Astrocyte (in vitro differentiated cells and primary cell): ENCODE measurements around the gene OSCP1. TPM values are rescaled to one million over a fixed set of nuclear protein-coding genes. Genes with fewer than 3 reads are reported as not detected.

Experiments used
- DNase-seq: peaks from one replicate; pipeline ENCODE4 v3.0.0-alpha.2; 2010; ENCODE audit warnings: low read depth
- FAIRE-seq: peaks from 2 replicates; lab custom pipeline; 2011; peaks lifted over from hg19 to GRCh38; lab: Jason Lieb, UNC
- H2AFZ ChIP-seq: 2 replicates; pipeline ENCODE4 v1.6.0; 2012; ENCODE audit warnings: low read depth, low read length, inconsistent platforms
- H3K27ac ChIP-seq: 2 replicates; pipeline ENCODE4 v1.5.1; 2011; ENCODE audit warnings: low read depth, low read length, inconsistent platforms
- H3K27me3 ChIP-seq: 2 replicates; pipeline ENCODE4 v1.6.0; 2011; ENCODE audit warnings: low read length, inconsistent platforms; ENCODE audit not compliant: insufficient read depth
- H3K36me3 ChIP-seq: 2 replicates; pipeline ENCODE4 v1.5.1; 2011; ENCODE audit warnings: low read length, inconsistent platforms; ENCODE audit not compliant: insufficient read depth
- H3K4me1 ChIP-seq: 2 replicates; pipeline ENCODE4 v1.5.1; 2011; ENCODE audit warnings: low read length, inconsistent platforms; ENCODE audit not compliant: insufficient read depth
- H3K4me2 ChIP-seq: 2 replicates; pipeline ENCODE4 v1.6.0; 2012; ENCODE audit warnings: low read length, inconsistent platforms
- H3K4me3 ChIP-seq: 2 replicates; pipeline ENCODE4 v1.5.1; 2011; ENCODE audit warnings: low read depth, mild to moderate bottlenecking, low read length, inconsistent platforms; ENCODE audit not compliant: insufficient read depth
- H3K79me2 ChIP-seq: 2 replicates; pipeline ENCODE4 v1.6.0; 2012; ENCODE audit warnings: mild to moderate bottlenecking, low read length, inconsistent platforms; ENCODE audit not compliant: insufficient read depth
- H3K9ac ChIP-seq: 2 replicates; pipeline ENCODE4 v1.6.0; 2012; ENCODE audit warnings: mild to moderate bottlenecking, low read length, inconsistent platforms
- H3K9me3 ChIP-seq: 2 replicates; pipeline ENCODE4 v1.5.1; 2012; ENCODE audit warnings: low read depth, mild to moderate bottlenecking, low read length, inconsistent platforms; ENCODE audit not compliant: insufficient read depth
- H4K20me1 ChIP-seq: 2 replicates; pipeline ENCODE4 v1.6.0; 2012; ENCODE audit warnings: low read length, inconsistent platforms; ENCODE audit not compliant: insufficient read depth
- H3K27ac Mint-ChIP-seq: one replicate; pipeline ENCODE4 v1.8.0; 2021; ENCODE audit warnings: mild to moderate bottlenecking, mixed read lengths; ENCODE audit not compliant: unreplicated experiment
- H3K27me3 Mint-ChIP-seq: one replicate; pipeline ENCODE4 v1.8.0; 2021; ENCODE audit warnings: low read depth, mixed read lengths; ENCODE audit not compliant: unreplicated experiment
- H3K36me3 Mint-ChIP-seq: one replicate; pipeline ENCODE4 v1.8.0; 2021; ENCODE audit warnings: low read depth, mixed read lengths; ENCODE audit not compliant: unreplicated experiment
- H3K4me1 Mint-ChIP-seq: one replicate; pipeline ENCODE4 v1.8.0; 2021; ENCODE audit warnings: low read depth, mixed read lengths; ENCODE audit not compliant: unreplicated experiment
- H3K4me3 Mint-ChIP-seq: one replicate; pipeline ENCODE4 v1.8.0; 2021; ENCODE audit warnings: mild to moderate bottlenecking, moderate library complexity, mixed read lengths; ENCODE audit not compliant: unreplicated experiment
- H3K9me3 Mint-ChIP-seq: one replicate; pipeline ENCODE4 v1.8.0; 2021; ENCODE audit warnings: mild to moderate bottlenecking, mixed read lengths; ENCODE audit not compliant: unreplicated experiment
- EZH2 ChIP-seq: IDR thresholded peaks from 2 replicates; pipeline ENCODE4 v1.6.1; 2012; ENCODE audit warnings: mild to moderate bottlenecking, low read length, inconsistent platforms; ENCODE audit not compliant: insufficient read depth
- total RNA-seq: library from RNA; stranded (reverse); gene quantifications from 2 replicates; pipeline ENCODE4 v1.2.1, GENCODE V29; 2021
- TF ChIP-seq, protein P1 (sequence below): IDR thresholded peaks from 2 replicates; pipeline ENCODE4 v1.5.1; 2011; ENCODE audit warnings: low read depth, mild to moderate bottlenecking, inconsistent platforms, low read length, moderate library complexity; ENCODE audit not compliant: insufficient read depth

OSCP1 gene
- total RNA-seq, 1 donor from 2014 or later = 6.3 TPM

DNA sequence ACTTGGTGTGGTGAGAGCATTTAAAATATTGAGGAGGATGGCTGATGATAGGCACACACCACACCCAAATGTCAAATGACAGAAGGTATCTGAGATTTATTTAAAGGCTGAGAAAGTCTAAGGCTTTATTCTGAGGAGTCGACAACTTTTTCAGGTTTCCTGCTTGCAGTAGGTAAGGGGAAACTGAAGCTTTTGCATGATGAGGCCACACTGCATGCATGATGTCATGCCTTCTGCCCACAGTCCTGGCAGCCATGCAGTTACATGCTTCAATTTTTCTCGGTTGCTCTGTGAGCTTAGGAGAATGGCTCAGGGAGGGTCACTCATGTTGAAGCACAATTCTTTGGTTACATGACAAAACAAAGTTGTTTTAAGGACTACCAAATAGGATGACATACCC is 7.0 kb downstream of the OSCP1 start:
- H4K20me1 ChIP-seq = no peaks in the 10 kb centered on the region
- no peaks in the 10 kb centered on the region for H3K36me3 ChIP-seq
- no peak overlapping the region for H3K27ac ChIP-seq
- DNase-seq (no peak), FAIRE-seq (no peak)
- no peaks in the 10 kb centered on the region for H3K27me3 Mint-ChIP-seq
- H2AFZ ChIP-seq = no peak overlapping the region
- H3K27ac Mint-ChIP-seq = no peak overlapping the region
- H3K4me1 ChIP-seq = no peaks in the 10 kb centered on the region
- no peaks in the 10 kb centered on the region for H3K36me3 Mint-ChIP-seq
- no peaks in the 10 kb centered on the region for H3K9me3 Mint-ChIP-seq
- no peak overlapping the region for H3K4me3 Mint-ChIP-seq
- no peak overlapping the region for H3K4me2 ChIP-seq
- H3K4me3 ChIP-seq = no peak overlapping the region
- peaks cover 3% of the 10 kb centered on the region for H3K4me1 Mint-ChIP-seq
- H3K9me3 ChIP-seq = no peaks in the 10 kb centered on the region
- no peaks in the 10 kb centered on the region for H3K27me3 ChIP-seq
- TF ChIP-seq, protein P1, sequence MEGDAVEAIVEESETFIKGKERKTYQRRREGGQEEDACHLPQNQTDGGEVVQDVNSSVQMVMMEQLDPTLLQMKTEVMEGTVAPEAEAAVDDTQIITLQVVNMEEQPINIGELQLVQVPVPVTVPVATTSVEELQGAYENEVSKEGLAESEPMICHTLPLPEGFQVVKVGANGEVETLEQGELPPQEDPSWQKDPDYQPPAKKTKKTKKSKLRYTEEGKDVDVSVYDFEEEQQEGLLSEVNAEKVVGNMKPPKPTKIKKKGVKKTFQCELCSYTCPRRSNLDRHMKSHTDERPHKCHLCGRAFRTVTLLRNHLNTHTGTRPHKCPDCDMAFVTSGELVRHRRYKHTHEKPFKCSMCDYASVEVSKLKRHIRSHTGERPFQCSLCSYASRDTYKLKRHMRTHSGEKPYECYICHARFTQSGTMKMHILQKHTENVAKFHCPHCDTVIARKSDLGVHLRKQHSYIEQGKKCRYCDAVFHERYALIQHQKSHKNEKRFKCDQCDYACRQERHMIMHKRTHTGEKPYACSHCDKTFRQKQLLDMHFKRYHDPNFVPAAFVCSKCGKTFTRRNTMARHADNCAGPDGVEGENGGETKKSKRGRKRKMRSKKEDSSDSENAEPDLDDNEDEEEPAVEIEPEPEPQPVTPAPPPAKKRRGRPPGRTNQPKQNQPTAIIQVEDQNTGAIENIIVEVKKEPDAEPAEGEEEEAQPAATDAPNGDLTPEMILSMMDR = no peak
- no peak for TF ChIP-seq EZH2
- no peak overlapping the region for H3K9ac ChIP-seq
- H3K79me2 ChIP-seq = no peaks in the 10 kb centered on the region

DNA sequence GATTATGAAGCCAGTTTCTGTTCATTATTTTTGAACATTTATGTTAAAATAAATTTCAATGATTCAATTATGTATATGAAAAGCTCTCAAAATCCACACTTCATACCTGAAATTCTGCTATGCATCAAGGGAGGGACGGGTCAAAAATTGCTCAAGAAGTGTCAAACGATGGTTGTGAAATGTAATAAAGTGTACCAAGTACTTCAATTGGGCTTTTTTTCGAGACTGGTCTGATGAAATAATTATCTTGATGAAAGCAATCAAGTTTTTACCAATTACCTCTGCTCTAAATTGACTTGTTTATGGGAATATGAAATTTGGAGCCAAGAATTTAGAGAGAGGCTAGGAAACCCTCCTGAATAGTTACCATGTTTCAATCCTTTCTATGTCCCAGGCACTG is 7.9 kb downstream of the OSCP1 start:
- Mint-ChIP-seq H3K9me3 (no peaks in the 10 kb centered on the region), H3K27ac (no peak overlapping the region), H3K4me1 (peaks cover 3% of the 10 kb centered on the region), H3K4me3 (no peak overlapping the region), H3K27me3 (no peaks in the 10 kb centered on the region), H3K36me3 (no peaks in the 10 kb centered on the region)
- H3K4me1 ChIP-seq = no peaks in the 10 kb centered on the region
- no peaks in the 10 kb centered on the region for H3K36me3 ChIP-seq
- H3K27me3 ChIP-seq = no peaks in the 10 kb centered on the region
- no peak overlapping the region for H3K4me3 ChIP-seq
- no peak overlapping the region for H3K27ac ChIP-seq
- H3K79me2 ChIP-seq = no peaks in the 10 kb centered on the region
- DNase-seq (no peak), FAIRE-seq (no peak)
- H4K20me1 ChIP-seq = no peaks in the 10 kb centered on the region
- no peak overlapping the region for H2AFZ ChIP-seq
- H3K9me3 ChIP-seq = no peaks in the 10 kb centered on the region
- no peak overlapping the region for H3K4me2 ChIP-seq
- no peak overlapping the region for H3K9ac ChIP-seq
- TF ChIP-seq EZH2 = no peak
- TF ChIP-seq, protein P1 = no peak

DNA sequence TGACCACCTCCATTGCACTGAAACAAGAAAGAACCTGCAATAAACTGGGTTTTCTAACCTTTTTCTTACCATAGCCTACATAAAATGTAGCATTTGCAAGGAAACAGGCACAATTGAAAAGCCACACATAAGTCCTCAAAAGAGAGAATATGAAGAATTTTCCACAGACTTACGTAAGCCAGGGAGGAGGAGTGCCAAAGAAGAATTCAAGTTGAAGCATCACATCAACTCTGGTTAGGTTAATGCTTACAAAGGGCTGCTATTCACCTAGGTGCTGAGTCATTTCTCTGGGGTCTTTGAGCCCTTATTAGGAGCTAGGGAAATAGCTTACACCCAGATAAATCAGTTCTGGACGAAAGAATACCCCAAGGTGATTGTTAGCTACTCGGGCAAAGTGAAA is 9.6 kb downstream of the OSCP1 start:
- H3K27ac Mint-ChIP-seq = no peak overlapping the region
- no peak for FAIRE-seq

More for the DNA sequence above, 9.6 kb downstream of the OSCP1 start:
- peaks cover 4% of the 10 kb centered on the region for H3K4me1 ChIP-seq
- no peak for TF ChIP-seq EZH2
- TF ChIP-seq, protein P1 = no peak
- no peak overlapping the region for H3K9ac ChIP-seq
- no peaks in the 10 kb centered on the region for H3K9me3 ChIP-seq
- H3K27ac ChIP-seq = no peak overlapping the region
- Mint-ChIP-seq H3K4me1 (peaks cover 8% of the 10 kb centered on the region), H3K27me3 (no peaks in the 10 kb centered on the region), H3K4me3 (no peak overlapping the region), H3K36me3 (peaks cover 3% of the 10 kb centered on the region), H3K9me3 (no peaks in the 10 kb centered on the region)
- no peaks in the 10 kb centered on the region for H4K20me1 ChIP-seq
- no peak overlapping the region for H3K4me2 ChIP-seq
- no peak for DNase-seq
- H3K36me3 ChIP-seq = no peaks in the 10 kb centered on the region
- no peak overlapping the region for H2AFZ ChIP-seq
- H3K79me2 ChIP-seq = no peaks in the 10 kb centered on the region
- no peaks in the 10 kb centered on the region for H3K27me3 ChIP-seq
- no peak overlapping the region for H3K4me3 ChIP-seq
